Spleen (tissue), 7 donors: ENCODE results near the gene TFPI.

Experiments
- POLR2A ChIP-seq, 3 donors: fragments of 450-650 bp; IDR thresholded peaks; one replicate each; pipeline ENCODE4 v1.5.1; 2017; ENCODE audit warnings: antibody characterized with exemption in 3 of 3, mild to moderate bottlenecking in 1 of 3
- POLR2AphosphoS5 ChIP-seq, 3 donors: sonication (generic); formaldehyde crosslinking; IDR thresholded peaks; one replicate each; pipeline ENCODE4 v1.5.1; 2017; ENCODE audit warnings: antibody characterized with exemption in 3 of 3
- TF ChIP-seq, protein P1 (sequence below), 11 experiments: fragments of 200-600 bp in 7 of 11; fragments of 450-650 bp in 4 of 11; sonication (generic) in 4 of 11; IDR thresholded peaks in 8 of 11; conservative IDR thresholded peaks in 3 of 11; 1 replicate in 7 of 11; 2 replicates in 4 of 11; pipeline versions ENCODE4 v1.4.0 to v1.8.0; 2016 to 2021; ENCODE audit warnings: antibody characterized with exemption in 11 of 11, inconsistent platforms in 4 of 11, mild to moderate bottlenecking in 1 of 11
- donor health status: DM: no; HTN: no; CAD: no; lungs with moderate emphysema.
- donor health status: DM: no; HTN: no; CAD: no.
- donor health status: DM: no; HTN: no; CAD: no.

DNA sequence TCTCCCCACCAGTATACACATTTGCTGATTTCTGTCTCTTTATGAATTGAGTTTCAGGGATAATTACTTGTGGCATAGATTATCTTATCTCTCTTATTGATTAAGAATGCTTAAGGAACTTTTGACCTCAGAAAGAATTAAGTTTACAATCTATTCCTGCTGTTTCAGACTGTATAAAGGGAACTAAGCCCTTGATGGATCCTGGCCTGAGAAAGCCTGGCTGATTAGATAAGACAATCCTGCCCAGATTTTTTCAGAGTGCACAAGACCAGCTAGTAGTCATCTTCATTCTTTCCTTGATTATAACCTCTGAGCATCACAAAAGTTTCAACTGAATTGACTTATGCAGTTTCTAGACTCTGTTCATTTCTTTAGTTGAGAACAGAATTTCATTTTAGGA is 22.7 kb upstream of the TFPI start:
- TF ChIP-seq, protein P1, sequence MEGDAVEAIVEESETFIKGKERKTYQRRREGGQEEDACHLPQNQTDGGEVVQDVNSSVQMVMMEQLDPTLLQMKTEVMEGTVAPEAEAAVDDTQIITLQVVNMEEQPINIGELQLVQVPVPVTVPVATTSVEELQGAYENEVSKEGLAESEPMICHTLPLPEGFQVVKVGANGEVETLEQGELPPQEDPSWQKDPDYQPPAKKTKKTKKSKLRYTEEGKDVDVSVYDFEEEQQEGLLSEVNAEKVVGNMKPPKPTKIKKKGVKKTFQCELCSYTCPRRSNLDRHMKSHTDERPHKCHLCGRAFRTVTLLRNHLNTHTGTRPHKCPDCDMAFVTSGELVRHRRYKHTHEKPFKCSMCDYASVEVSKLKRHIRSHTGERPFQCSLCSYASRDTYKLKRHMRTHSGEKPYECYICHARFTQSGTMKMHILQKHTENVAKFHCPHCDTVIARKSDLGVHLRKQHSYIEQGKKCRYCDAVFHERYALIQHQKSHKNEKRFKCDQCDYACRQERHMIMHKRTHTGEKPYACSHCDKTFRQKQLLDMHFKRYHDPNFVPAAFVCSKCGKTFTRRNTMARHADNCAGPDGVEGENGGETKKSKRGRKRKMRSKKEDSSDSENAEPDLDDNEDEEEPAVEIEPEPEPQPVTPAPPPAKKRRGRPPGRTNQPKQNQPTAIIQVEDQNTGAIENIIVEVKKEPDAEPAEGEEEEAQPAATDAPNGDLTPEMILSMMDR (IDR thresholded peaks at IDR 0.05 in 8 of 11, conservative IDR thresholded peaks at IDR 0.05 in 3 of 11), result no peak
- TF ChIP-seq POLR2A (IDR thresholded peaks at IDR 0.05), result no peak
- no peak for TF ChIP-seq POLR2AphosphoS5 (IDR thresholded peaks at IDR 0.05)
